ENCODE results near the gene PCDH19.

- no peak for TF ChIP-seq CTCF (IDR thresholded peaks at IDR 0.05; ENCODE audit: low read depth, low read length, poor library complexity, severe bottlenecking)
- TF ChIP-seq EZH2phosphoT487 (IDR thresholded peaks at IDR 0.05; ENCODE audit: borderline replicate concordance, low read length) = no peak
These were observed 161.1 kb downstream of the PCDH19 start for GRCh38 chrX:100248885-100249493.
